GM21390 (cell line): ENCODE data around the gene AXDND1.

Experiments used
- ATAC-seq: cut with Tn5 transposase; IDR thresholded peaks from one replicate; pipeline ENCODE4 v1.9.1; 2021; ENCODE audit not compliant: unreplicated experiment

AXDND1 gene, protein sequence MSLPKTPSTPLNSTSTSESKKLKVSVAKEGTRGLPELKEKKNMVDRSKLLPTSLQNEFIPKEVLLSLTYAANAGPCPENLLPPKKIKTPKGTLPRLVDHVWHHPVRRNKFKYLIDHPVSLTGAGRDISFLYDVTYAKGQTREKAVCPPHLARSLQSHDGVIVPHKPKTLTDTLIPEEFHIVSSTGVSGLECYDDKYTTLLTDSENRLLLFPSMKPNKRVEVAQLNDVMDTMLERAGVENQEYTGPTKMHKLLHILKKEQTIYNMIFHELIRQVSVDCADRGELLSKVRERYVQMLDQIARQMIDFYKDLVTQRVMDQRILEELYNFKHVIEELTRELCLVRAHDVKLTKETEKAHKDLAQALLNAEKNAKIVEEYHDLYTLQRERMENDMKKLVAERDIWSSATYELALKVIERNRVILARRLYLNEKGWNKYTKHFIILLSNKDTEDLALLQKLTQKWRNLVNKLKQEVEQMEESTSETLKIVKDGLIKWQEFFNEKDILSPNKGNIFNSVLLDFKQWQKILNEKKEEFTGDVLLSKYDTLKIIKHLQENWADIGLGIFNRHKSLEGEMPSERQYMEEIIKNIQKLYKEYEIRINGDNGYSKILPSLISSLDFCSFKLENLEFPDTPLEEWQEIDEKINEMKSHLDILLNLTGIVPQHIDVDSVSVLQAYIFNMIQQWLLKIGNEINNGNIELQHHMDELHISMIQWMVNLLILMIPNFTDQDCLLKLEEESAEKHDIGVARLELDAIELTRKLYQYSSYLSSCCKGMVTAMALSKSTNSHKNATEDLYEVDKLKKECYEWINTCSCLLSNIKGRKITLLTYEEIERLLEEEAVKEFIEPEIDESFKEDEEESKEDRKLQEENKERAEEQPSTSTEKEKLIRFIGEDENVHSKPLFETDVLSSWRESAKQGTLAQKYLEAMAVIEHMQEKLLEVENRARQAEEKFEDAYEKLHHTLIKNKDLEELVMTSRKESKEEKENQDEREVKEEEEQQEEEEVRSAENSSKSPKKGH

GRCh38 chr1:179365342-179366092 lies at the start of gene AXDND1:
TSS of gene AXDND1 (plus strand) at chr1:179365971. CDS start at chr1:179366510, 539 bp downstream.
- peak; percentile 99 for ATAC-seq

DNA sequence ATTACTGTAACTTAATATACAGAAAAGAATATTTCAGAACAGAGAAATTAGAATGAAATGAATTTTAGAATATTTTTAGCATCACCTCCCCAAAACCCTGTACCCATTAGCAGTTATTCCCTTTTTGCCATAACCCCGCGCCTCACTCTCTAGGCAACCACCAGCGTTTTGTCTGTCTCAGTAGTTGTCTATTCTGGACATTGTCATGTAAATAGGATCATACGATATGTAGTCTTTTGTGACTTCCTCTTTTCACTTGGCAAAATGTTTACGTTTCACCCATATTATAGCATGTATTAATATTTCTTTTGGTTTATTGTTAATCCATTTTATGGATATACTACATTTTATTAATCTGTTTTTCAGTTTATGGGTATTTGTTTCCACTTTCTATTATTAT lies 47.3 kb upstream of the AXDND1 start:
- ATAC-seq, result no peak

- no peak for ATAC-seq
Measured at GRCh38 chr1:179321533-179322216, 44.1 kb upstream of the AXDND1 start.

GRCh38 chr1:179322557-179322956 lies 43.2 kb upstream of the AXDND1 start:
- ATAC-seq, result no peak

- ATAC-seq, result no peak
Measured at GRCh38 chr1:179323436-179323835, 42.3 kb upstream of the AXDND1 start.

GRCh38 chr1:179325836-179326235 lies 39.9 kb upstream of the AXDND1 start:
- ATAC-seq, result no peak

DNA sequence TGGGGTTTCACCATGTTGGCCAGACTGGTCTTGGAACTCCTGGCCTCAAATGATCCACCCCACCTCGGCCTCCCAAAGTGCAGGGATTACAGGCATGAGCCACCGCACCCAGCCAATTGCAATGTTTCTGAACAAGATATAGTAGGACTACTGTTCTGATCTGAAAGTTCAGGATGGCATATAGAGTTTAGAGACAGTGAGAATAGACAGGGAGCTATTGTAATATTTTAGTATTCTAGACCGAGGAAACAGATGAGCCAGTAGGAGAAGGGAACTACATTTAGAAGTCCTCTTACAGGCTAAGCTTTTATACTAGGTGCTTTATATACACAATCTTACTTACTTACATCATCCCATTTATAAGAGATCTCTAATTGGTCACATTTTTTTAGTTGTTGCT lies 39.0 kb upstream of the AXDND1 start:
- no peak for ATAC-seq

DNA sequence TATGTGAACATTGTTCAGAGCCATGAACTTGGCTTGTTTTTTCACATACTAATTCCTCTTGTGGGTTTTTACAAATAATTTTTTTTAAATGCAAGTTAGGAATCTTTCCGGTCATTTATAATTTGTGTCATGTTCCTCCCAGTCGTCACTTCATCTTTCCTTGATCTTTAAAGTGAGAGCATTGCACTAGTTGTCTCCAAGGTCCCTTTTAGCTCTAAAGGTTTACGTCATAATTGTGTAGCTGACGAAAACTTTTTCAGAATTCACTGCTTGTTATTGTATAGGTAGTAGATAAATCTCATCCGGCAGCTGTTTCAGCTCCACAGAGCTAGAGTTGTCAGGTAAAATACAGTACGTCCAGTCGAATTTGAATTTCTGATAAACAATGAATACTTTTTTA lies 38.6 kb upstream of the AXDND1 start:
- no peak for ATAC-seq

GRCh38 chr1:179327679-179328078 lies 38.1 kb upstream of the AXDND1 start:
- ATAC-seq, result no peak

DNA sequence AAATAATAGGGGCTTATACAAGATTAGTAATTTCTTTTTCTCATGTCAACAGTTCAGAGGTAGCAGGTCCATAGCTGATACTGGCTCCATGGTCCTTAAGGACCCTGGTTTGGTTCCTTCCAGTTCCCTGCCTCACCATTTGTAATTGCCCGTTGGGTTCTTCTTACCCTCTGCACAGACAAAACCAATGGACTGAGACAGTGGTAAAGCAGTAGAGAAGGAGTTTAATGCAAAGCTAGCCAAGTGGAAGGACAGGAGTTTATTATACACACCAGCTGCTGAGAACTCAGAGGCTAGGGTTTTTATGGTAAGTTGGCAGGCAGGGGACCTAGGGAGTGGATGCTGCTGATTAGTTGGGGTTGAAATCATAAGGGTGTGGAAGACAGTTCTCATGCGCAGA lies 35.9 kb upstream of the AXDND1 start:
- no peak for ATAC-seq

GRCh38 chr1:179334440-179334839 lies 31.3 kb upstream of the AXDND1 start:
- no peak for ATAC-seq

GRCh38 chr1:179337288-179337687 lies 28.5 kb upstream of the AXDND1 start:
- ATAC-seq, result no peak

DNA sequence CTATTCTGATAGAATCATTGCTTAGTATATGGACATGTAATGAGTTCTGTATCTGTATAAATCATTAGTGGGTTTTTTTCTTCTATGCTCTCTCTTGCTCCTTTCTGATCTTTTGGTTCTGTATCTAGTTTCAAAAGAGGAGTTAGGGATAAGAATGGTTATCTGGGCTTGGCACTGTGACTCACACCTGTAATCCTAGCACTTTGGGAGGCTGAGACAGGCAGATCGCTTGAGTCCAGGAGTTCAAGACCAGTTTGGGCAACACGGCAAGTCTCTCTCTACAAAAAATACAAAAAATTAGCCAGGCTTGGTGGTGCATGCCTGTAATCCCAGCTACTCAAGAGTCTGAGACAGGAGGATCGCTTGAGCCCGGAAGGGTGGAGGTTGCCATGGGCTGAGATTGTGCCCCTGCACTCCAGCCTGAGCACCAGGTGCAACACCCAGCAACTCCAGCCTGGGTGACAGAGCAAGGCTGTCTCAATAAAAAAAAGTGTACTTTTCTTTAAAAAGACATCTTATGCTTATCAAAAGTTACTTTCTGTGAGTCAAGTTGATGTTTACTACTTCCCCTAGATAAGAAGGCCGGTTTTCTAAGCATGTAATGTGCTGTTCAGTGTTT lies 27.7 kb upstream of the AXDND1 start:
- no peak for ATAC-seq

- no peak for ATAC-seq
Measured at GRCh38 chr1:179340918-179341317, 24.9 kb upstream of the AXDND1 start.

DNA sequence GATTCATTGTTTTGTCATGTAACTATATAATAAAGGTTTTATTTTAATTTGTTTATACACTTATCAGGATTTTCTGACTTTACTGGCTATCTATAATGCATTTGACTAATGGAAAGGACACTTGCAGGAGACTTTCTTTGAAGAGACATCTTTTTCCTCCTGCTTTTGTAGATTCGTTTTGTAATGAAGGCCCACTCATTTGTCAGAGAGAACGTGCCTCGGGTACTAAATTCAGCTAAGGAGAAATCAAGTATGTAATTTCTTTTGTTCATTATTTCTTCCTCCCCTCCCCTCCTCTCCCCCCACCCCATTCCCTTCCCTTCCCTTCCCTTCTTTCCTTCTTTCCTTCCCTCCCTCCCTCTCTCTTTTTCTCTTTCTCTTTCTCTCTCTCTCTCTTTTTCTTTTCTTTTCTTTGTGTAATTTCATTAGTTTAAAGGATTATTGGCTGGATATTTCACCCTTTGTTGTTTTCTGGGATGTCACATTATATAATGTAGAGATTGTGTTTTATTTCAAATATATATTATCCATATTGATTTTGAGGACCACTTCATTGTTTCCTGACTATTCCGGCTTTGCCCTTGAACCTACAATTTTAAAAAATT lies 23.7 kb upstream of the AXDND1 start:
- ATAC-seq, result no peak

DNA sequence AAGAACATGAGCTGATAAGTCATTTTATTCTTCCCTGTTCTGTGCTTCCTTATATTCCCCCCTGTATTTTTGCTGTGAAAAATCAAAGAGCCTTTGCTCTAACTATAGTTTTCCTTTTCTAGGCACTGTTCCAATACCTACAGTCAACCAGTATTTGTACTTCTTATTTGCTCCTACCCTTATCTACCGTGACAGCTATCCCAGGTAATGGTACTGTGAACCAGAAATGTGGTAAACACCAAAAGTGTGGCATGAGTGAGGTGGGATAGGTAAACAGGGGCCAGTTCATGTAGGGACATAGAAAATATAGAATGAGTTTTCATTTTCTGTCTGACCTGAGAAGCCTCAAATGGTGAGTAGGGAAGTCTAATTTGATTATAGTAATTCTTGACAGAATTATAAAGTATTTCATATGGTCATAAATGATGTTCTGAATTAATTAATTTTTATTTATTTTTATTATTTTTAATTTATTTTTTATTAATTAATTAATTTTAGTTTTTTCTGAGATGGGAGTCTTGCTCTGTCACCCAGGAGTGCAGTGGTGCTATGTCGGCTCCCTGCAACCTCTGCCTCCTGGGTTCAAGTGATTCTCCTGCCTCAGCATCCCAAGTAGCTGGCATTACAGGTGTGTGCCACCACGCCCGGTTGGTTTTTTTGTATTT lies 22.9 kb upstream of the AXDND1 start:
- ATAC-seq, result no peak

GRCh38 chr1:179351281-179351680 lies 14.5 kb upstream of the AXDND1 start:
- ATAC-seq, result no peak

- no peak for ATAC-seq
Measured at GRCh38 chr1:179352236-179352635, 13.5 kb upstream of the AXDND1 start.

- ATAC-seq, result no peak
Measured at GRCh38 chr1:179353546-179353945, 12.2 kb upstream of the AXDND1 start.
